Renal cortical epithelial cell (primary cell): ENCODE measurements around the gene STYX. TPM values are rescaled to one million over a fixed set of nuclear protein-coding genes. Genes with fewer than 3 reads are reported as not detected.

Experiments used
- DNase-seq: peaks from one replicate; pipeline ENCODE4 v3.0.0-alpha.2; 2011; ENCODE audit warnings: low read depth
- total RNA-seq: library from RNA; depleted of rRNA; stranded (reverse); fragments of >200 nt; gene quantifications from 2 replicates; pipeline ENCODE4 v1.2.3, GENCODE V29; 2014

The STYX gene, protein sequence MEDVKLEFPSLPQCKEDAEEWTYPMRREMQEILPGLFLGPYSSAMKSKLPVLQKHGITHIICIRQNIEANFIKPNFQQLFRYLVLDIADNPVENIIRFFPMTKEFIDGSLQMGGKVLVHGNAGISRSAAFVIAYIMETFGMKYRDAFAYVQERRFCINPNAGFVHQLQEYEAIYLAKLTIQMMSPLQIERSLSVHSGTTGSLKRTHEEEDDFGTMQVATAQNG
- total RNA-seq: 22.3 and 23.8 TPM in 2 replicates

DNA sequence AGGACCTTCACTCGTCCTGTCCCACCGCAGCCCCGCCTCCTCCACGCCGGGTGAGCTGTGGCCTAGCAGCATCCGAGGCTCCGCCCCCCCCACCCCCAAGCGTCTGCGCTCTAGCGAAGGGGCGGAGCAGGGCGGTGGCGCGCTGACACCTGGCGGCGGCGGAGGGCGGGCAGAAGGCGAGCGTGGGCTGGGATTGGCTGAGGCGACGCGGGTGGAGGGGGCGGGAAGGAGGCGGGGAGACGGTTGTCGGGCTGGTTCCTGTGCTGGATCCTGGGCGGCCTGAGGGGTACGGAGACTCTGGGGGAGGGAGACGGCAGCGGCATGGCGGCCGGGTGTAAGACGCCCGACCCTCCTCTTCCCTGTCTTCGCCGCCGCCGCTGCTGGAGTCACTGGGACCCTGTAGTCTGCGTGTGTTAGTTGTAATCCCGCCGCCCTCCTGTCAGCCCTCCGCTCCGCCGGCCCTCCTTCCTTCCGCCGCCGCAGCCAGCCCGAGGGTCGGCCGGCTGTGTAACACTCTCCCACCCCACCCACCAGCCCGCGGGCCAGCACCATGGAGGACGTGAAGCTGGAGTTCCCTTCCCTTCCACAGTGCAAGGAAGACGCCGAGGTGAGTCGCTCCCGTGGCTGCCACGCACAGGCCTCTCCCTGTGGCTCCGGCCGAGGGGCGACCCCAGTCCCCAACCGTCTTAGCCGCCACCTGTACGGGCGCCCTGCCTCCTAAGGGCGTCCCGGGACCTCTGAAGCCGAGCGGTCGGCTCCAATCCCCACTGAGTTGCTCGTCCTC, at the start of gene STYX:
STYX (plus strand) TSS at position 242 of the 784 bp plus-strand sequence; CDS start at position 551, 309 bp downstream.
- DNase-seq: peak; percentile 90

DNA sequence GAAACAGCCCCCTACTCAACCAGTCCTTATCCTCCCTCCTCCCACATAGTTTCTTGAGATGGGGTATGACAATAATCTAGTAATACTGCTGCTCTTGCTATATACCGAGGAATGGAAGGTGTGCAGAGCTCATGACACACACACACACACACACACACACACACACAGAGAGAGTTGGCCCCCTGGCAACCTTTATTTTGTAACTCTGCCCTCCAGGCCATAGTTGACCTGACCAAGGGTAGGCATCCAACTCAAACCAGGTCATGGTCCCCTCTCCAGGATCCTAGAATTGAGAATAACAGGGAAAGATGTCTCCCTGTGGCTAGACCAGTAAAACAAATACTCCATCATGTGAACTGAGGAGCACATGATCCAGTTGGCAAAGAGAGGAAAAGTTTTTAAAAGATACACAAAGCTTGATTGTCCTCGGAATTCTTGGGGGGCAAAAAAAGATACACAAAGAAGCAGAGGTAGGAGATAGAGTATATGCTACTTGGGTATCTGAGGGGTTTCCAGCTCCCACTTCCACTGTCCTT, 45.9 kb upstream of the STYX start:
- DNase-seq: no peak

DNA sequence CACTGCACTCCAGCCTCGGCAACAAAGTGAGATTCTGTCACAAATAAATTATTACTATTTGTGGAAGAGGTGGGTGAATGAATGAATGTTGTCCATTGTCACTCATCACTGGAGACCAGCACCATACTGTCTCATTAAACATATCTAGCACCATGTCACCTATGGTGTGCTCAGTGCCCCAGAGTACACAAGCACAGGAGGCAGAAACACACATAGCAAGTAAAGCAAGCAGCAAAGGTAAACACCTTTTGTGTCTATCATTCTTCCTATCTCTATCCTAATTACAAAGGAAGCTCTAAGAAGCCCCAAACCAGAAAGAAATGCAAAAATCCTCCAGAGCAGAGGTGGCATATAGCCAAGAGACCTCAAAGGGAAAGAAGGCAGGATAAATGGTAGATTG, 43.8 kb upstream of the STYX start:
- no peak for DNase-seq

DNA sequence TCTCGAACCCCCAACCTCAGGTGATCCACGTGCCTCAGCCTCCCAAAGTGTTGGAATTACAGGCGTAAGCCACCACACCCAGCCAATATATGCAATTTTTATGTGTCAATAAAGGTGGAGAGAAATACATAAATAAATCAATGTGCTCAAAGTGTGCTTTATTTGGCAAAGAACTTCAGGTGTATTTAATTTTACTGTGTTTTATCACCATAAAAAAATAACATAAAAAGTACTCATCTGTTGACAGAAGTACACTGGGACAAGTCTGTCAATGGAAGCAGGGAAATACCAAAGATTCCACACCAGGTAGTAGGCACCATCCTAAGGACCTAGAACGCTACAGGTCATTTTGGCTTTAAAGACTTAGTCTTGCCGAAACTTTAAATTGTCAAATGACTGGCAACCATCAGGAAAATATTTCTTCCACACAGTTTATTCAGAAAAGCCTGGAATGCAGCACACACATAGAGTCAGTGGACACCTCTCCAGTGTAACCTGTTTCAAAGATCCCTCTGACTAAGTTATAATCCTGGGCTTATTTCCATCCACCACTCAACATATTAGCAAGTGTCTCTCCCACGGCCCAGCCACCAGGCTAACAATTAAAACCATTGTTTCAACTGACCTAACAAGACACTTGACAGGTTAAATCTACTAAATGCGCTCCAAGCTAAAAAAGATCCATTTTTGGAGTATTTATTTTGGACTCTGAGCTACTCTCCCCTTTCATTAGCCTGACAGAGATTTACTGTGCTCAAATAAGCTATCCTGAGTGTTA, 38.8 kb upstream of the STYX start:
- DNase-seq: no peak

DNA sequence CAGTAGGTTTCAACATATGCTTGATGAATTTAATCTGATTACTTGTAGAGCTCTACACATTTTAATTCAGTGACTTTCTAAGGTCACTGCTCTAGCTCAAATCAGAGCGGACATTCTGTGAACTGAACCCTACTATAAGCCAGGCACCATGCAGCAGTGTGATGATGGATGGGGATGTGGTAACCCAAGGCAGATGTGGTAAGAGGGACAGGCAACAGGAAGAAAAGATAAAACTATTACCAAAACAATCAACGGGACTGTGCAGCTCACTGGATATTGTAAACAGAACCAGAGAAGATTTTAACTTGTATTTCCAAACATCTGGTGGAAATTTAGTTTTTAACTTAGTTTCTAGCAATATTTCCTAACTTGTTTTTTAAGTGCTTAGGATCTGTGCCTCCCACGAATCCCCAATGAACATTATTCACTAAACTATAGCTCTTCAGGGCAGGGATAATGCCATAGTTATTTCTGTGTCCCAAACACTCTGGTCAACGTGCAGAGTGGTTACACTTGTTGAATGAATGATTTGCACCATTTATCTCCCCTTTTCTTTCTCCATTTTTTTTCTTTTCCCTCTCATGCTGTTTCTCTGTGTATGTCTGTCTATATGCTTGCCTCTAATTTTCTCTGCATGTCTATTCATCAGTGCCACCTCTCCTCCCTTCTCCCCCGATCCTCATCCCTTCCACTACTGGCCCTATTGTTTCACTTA, 37.6 kb upstream of the STYX start:
- DNase-seq: no peak

DNA sequence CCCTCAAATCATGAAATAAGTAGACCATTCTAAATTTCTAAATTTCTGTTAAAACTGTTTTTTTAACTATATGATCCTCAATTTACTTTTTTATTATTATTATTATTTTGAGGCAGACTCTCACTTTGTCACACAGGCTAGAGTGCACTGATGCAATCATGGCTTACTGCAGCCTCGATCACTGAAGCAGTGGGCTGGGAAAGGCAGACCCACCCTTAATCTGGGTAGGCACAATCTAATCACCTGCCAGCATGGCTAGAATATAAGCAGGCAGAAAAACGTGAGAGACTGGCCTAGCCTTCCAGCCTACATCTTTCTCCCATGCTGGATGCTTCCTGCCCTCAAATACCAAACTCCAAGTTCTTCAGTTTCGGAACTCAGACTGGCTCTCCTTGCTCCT, 36.9 kb upstream of the STYX start:
- DNase-seq: no peak

DNA sequence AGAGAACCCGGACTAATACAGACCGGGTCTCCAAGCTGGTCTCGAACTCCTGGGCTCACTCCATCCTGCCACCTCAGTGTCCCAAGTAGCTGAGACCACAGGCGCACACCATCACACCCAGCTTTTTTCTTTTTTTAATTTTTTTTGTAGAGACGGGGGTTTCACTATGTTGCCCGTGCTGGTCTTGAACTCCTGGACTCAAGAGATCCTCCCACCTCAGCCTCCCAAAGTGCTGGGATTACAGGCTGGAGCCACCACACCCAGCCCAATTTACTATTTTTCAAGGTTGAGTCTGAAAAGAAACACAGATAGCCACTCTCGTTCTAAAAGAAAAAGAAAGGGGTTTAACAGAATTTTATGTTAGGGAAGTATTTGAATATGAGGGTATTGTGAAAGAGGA, 36.4 kb upstream of the STYX start:
- no peak for DNase-seq

DNA sequence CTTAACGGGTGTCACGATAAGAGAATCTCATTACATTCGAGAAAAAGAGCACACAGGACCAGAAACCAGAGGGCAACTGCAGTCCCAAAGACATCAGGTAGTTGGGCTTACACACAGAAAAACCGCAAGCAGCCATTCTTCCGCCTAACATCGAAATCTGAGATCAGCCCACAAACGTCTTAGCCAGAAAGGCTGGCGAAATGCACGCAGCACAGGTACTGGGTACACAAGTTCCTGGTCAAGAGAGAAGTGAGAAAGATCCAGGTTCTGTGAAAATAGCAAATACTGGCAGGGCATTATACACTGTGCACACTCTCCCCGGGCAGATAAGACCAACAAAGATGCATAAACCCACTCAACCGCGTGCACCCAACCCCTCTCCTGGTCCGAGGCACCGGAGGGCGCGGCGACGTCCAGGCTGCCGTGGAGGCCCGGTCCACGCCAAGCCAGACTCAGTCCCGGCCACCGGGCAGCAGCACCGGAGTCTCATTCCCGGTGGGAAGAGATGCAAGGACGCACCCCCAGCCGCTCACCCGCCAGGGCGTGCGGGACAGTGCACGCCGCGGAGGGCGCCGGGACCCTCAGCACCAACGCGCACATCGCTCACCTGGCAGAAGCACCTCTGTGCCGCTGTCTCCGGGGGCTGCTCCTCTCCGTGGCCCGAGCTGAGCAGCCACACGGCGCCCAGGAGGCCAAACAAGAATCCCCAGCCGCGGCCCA, 35.0 kb upstream of the STYX start:
- DNase-seq: peak; percentile 64

DNA sequence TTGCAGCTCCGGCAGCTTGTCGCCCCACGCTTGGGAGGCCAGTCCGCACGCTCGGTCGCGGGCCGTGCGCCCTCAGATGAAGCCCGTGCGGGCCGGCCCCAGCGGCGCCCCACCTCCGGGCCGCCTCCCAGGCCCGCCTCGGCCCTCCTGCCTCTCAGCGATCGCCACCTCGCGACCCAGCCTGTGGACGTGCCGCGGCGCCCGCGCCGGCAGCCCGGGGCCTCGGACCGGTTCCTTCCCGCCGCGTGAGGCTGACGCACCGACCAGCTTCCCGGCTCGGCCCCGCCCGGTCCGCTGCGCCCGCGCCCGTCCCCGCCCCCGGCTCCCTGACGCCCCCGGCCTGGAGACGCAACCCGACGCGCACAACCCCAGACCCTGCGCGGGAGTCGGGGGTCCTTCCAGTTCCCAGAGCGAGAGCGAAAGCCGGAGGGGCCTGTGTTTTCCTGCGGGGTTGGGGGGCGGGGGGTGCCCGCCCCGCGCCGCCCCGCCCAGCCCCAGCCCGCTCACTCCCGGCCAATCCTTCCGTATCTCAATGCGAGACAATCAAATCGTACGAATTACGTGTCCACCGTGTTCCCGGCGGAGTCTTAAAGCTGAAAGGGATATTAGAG, 34.4 kb upstream of the STYX start, which contains the start of gene ERO1A:
ERO1A (minus strand) TSS at position 78 of the 611 bp plus-strand sequence; CDS start at position 1, 77 bp downstream.
- peak; percentile 68 for DNase-seq

DNA sequence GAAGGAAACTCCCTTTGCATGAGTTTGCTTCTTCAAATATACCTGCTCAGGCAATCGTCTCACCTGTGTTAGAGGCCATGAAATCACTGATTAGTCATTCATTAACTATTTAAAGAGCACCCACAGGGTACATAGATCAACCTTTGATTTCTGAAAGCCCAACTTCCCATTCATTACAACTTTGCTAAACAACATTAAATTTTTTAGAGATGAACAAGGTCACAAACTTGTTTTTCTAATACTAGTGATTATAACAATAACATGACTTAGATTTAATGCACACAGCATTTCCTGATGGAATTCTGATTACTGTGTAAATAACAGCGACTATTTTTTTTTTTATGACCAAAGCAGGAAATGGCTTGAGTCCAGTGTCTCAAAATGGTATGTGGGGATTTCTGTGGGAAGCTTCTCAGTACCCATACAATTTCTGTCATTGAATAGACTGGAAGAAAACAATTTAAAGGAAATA, 29.2 kb upstream of the STYX start:
- DNase-seq: peak; percentile 83

DNA sequence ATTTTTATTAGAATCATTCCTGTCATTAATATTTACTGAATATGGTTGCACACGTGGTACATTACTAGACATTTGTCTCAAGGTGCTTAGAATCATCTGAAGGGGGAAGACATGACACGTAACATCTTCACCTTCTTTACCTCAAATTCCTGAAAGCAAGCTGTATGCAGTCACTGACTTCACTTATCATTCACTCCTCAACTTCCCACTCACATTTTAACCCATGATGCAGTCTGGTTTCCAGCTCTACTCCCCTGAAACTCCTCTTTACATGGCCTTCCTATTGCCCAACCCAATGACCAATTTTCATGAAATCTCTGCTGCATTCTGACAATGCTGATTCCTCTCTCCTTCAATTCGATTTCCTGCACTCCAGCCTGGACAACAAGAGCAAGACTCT, 28.7 kb upstream of the STYX start:
- DNase-seq: peak; percentile 39

DNA sequence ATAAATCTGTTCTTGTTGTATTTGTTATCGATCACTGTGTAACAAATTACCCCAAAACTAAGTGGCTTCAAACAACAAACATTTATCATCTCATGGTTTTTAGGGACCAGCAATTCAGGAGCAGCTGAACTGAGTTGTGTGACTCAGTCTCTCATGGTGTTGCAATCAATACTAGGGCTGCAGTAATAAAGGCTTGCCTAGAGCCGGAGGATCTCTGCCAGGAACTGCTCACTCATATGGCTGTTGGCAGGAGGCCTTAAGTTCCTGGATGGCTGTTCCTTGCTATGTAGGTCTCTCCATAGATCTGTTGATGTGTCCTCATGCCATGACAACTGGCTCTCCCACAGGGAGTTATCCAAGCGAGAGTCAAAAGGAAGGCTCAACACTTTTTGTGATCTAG, 26.7 kb upstream of the STYX start:
- DNase-seq: peak; percentile 96

DNA sequence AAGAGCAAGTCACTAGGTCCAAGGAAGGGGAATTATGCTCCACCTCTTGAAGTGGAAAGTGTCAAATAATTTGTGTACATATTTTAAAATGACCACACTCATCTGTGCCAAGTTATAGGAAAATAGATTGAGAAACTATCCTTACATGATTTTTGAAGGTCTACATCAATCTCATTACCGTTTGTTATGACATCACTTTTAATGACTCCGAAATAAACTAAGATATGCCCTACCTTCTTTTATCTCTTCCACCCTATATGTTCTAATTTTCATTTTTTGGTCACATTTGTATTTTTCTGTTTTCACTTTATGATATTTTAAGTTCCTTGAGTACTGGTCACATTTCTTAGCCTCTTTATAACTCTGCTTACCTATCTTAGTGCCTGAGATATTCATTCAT, 26.3 kb upstream of the STYX start:
- no peak for DNase-seq

DNA sequence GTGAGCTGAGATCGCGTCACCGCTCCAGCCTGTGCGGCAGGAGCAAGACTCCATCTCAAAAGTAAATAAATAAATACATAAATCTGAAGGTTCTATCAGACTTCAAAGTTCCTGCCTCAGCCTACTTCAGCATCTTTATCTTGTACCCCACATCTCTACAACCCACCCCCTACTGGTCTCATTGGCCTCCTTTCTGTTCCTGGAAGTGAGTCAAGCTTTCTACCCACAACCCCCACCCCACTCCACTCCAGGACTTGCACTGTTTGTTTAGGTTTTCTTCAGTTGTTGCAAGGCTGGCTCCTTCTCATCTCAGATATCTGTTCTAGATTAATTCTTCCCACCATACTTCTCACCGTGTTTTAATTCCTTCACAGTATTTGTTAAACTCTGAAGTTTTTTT, 23.7 kb upstream of the STYX start:
- peak; percentile 37 for DNase-seq

DNA sequence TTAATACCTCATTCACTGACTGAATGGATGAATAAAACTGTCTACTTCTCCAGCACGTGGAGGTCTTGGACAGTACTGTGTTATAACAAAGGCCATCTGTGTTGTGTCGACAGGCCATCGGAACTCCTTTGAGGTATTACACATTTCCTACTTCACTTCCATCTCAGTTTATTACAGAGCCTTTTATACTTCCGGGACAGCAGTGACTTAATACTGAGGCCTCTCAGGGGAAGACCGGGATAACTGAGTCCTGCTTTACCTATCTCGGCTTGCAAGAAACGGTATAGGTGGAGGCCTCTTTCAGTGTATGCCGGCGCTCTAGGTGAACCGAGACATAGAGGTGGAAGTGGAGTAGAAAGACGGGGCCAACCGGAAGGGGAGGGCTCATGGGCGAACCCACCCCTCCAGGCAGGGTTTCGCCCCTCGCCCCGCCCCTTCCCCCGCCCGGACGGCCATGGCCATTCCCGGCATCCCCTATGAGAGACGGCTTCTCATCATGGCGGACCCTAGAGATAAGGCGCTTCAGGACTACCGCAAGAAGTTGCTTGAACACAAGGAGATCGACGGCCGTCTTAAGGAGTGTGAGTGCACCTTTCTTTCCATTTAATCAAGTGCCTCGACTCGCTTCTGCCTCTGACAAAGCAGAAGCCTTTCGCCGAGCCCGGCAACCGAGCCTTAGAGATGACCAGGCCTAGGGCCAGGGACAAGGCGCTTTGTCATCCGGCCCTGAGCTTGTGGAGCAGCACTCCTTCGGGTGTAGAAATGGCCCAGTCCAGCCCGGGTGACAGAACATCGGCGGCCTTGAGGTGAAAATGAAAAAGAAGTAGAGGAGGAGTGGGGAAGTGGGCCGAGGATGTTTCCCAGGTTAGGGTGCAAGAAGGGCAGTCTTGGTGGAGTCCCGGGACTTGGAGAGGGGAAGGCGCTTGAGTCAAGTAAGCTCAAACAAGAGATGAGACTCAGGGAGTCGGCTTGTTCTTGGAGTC, 23.0 kb upstream of the STYX start, which contains the start of gene PSMC6:
PSMC6 (plus strand) TSS at position 477 of the 983 bp plus-strand sequence; CDS start at position 497, 20 bp downstream.
- peak; percentile 76 for DNase-seq

DNA sequence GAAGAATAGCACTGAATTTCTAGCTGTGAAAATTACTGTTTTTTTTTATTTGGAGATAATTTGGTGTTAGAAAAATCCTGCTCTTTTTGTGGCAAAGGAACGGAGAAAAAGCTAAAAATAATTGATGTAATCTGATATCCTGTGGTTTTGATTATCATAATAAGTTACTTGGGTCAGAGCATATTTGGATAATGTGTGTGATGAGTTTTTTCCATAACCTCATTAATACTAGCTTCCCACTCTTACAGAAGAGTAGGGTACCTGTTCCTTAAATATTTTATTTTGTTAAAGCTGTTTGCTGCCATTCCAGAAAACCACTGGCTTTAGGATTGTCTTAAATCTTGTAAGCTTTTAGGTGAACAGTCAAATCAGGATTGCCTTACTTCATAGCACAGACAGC, 18.3 kb upstream of the STYX start:
- no peak for DNase-seq

DNA sequence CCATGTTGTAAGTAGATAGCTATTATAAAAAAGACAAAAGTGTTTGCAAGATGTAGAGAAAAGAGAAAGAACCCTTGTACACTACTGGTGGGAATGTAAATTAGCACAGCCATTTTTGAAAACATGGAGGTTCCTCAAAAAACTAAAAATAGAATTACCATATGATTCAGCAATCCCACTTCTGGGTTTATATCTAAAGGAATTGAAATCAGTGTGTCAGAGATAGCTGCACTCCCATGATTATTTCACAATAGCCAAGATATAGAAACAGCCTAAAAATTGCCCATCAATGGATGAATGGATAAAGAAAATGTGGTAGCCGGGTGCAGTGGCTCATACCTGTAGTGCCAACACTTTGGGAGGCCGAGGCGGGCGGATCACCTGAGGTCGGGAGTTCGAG, 13.8 kb upstream of the STYX start:
- no peak for DNase-seq

DNA sequence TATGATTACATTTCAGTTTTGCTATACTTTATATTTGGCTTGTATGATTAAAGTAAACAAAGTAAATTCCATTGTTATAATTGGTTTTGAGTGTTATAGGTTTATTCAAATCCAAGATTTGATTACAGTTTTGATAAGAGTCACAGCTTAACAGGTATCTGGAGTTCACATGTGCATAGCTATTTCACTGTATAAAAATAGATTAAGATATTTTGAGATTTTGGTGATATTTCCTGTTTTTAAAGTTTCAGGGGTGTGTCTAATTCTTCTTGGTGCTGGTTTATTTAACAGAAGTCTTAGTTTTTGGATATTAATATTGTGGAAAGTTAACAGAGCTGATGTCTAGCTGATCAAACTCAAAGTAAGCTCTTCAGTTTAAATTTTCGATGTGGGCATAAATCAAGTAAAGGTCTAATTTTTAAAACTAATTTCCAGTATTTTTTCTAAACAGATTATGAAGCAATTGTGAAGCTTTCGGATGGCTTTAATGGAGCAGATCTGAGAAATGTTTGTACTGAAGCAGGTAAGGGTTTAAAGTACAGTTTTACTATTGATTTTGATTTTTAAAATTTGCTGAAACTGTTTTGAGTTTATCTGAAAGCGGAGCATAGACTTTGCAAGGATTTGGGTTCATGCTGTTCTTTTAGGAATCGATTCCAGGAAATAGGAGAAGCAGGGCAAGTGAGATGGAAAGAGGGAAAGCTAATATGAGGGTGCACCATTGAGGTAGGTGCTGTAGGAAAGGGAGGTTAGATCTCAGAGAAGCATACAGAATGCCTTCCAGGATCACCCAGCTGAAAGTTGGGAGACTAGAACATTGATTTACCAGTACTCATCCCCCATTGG, 6.2 kb upstream of the STYX start:
- no peak for DNase-seq
